Stimulated activated naive CD8-positive, alpha-beta T cell treated with anti-CD3 and anti-CD28 coated beads, Interleukin-15, amount 100 ng/mL, for 72 hours (primary cell): ENCODE measurements around the gene NSMCE4A.
"Not testable (repeated sequence)": the region's sequence is repeated elsewhere in the genome, so short reads cannot be mapped to it uniquely, and the experiment has no call there.

Experiments
- ATAC-seq: fragments of 150-1000 bp; cut with Tn5 transposase; 2 replicates; pipeline ENCODE4 v1.10.0; 2021; ENCODE audit warnings: mild to moderate bottlenecking, moderate library complexity
- DNase-seq, 2 donors: peaks; one replicate each; pipeline ENCODE4 v3.0.0; 2021 to 2022
- H3K27ac Mint-ChIP-seq, 2 donors: one replicate each; pipeline ENCODE4 v1.8.0; 2022; ENCODE audit warnings: mild to moderate bottlenecking in 2 of 2, mixed read lengths in 2 of 2, moderate library complexity in 2 of 2
- H3K27me3 Mint-ChIP-seq: one replicate; pipeline ENCODE4 v1.8.0; 2022; ENCODE audit warnings: mixed read lengths
- H3K4me1 Mint-ChIP-seq: one replicate; pipeline ENCODE4 v1.8.0; 2022; ENCODE audit warnings: mild to moderate bottlenecking, mixed read lengths
- H3K4me3 Mint-ChIP-seq, 2 donors: one replicate each; pipeline ENCODE4 v1.8.0; 2022; ENCODE audit warnings: mild to moderate bottlenecking in 2 of 2, mixed read lengths in 2 of 2, moderate library complexity in 1 of 2
- H3K9me3 Mint-ChIP-seq, 2 donors: one replicate each; pipeline ENCODE4 v1.8.0; 2022; ENCODE audit warnings: mixed read lengths in 2 of 2

NSMCE4A gene

GRCh38 chr10:121961456-121961855 lies 13.6 kb downstream of the NSMCE4A start:
- H3K4me3 Mint-ChIP-seq: no peak overlapping the region
- no peak for DNase-seq

GRCh38 chr10:121959671-121960070 lies 15.3 kb downstream of the NSMCE4A start:
- Mint-ChIP-seq H3K27ac (peak overlapping the region in 1 of 2 donors; percentile 83), H3K27me3 (no peaks in the 10 kb centered on the region)

More at GRCh38 chr10:121961456-121961855, 13.6 kb downstream of the NSMCE4A start:
- H3K4me1 Mint-ChIP-seq: peaks cover 4% of the 10 kb centered on the region
- H3K27ac Mint-ChIP-seq: no peak overlapping the region
- no peak for ATAC-seq
- no peaks in the 10 kb centered on the region for H3K27me3 Mint-ChIP-seq
- no peaks in the 10 kb centered on the region for H3K9me3 Mint-ChIP-seq

GRCh38 chr10:121956111-121957061 lies 18.6 kb downstream of the NSMCE4A start:
- no peaks in the 10 kb centered on the region for H3K27me3 Mint-ChIP-seq
- no peak for DNase-seq
- H3K4me3 Mint-ChIP-seq: no peak overlapping the region
- no peaks in the 10 kb centered on the region for H3K9me3 Mint-ChIP-seq
- H3K4me1 Mint-ChIP-seq: peaks cover 4% of the 10 kb centered on the region
- peak overlapping the region in 1 of 2 donors; percentile 14 for H3K27ac Mint-ChIP-seq
- ATAC-seq: no peak

More at GRCh38 chr10:121959671-121960070, 15.3 kb downstream of the NSMCE4A start:
- ATAC-seq: peak; percentile 43
- Mint-ChIP-seq H3K4me1 (peaks cover 4% of the 10 kb centered on the region), H3K4me3 (no peak overlapping the region), H3K9me3 (no peaks in the 10 kb centered on the region)
- DNase-seq: no peak

GRCh38 chr10:121952226-121952625 lies 22.8 kb downstream of the NSMCE4A start:
- ATAC-seq (no peak), DNase-seq (no peak)
- no peak overlapping the region for H3K4me3 Mint-ChIP-seq
- peaks cover 4% of the 10 kb centered on the region for H3K4me1 Mint-ChIP-seq
- no peaks in the 10 kb centered on the region for H3K9me3 Mint-ChIP-seq
- no peak overlapping the region for H3K27ac Mint-ChIP-seq
- no peaks in the 10 kb centered on the region for H3K27me3 Mint-ChIP-seq

GRCh38 chr10:121949451-121949850 lies 25.6 kb downstream of the NSMCE4A start:
- DNase-seq (no peak), ATAC-seq (no peak)
- H3K27me3 Mint-ChIP-seq: no peaks in the 10 kb centered on the region
- no peak overlapping the region for H3K4me3 Mint-ChIP-seq
- no peaks in the 10 kb centered on the region for H3K4me1 Mint-ChIP-seq
- no peak overlapping the region for H3K27ac Mint-ChIP-seq
- H3K9me3 Mint-ChIP-seq: no peaks in the 10 kb centered on the region

GRCh38 chr10:121949049-121949448 lies 26.0 kb downstream of the NSMCE4A start:
- Mint-ChIP-seq H3K27me3 (no peaks in the 10 kb centered on the region), H3K27ac (no peak overlapping the region)

GRCh38 chr10:121947343-121948330 lies 27.4 kb downstream of the NSMCE4A start:
- no peak for ATAC-seq
- no peaks in the 10 kb centered on the region for H3K4me1 Mint-ChIP-seq
- no peaks in the 10 kb centered on the region for H3K27me3 Mint-ChIP-seq
- no peak for DNase-seq
- H3K27ac Mint-ChIP-seq: peak overlapping the region in 1 of 2 donors; percentile 0
- no peaks in the 10 kb centered on the region for H3K9me3 Mint-ChIP-seq
- no peak overlapping the region for H3K4me3 Mint-ChIP-seq

More at GRCh38 chr10:121949049-121949448, 26.0 kb downstream of the NSMCE4A start:
- Mint-ChIP-seq H3K9me3 (no peaks in the 10 kb centered on the region), H3K4me3 (no peak overlapping the region), H3K4me1 (no peaks in the 10 kb centered on the region)
- no peak for DNase-seq
- no peak for ATAC-seq

- Mint-ChIP-seq H3K4me1 (no peaks in the 10 kb centered on the region), H3K4me3 (no peak overlapping the region), H3K9me3 (no peaks in the 10 kb centered on the region), H3K27ac (peak overlapping the region in 1 of 2 donors; percentile 38), H3K27me3 (peaks cover 16% of the 10 kb centered on the region)
- ATAC-seq (no peak), DNase-seq (no peak)
Observed at GRCh38 chr10:121942749-121943416, 32.1 kb downstream of the NSMCE4A start.

- Mint-ChIP-seq H3K4me1 (no peaks in the 10 kb centered on the region), H3K4me3 (no peak overlapping the region), H3K27ac (no peak overlapping the region), H3K27me3 (peaks cover 26% of the 10 kb centered on the region), H3K9me3 (no peaks in the 10 kb centered on the region)
- ATAC-seq (no peak), DNase-seq (no peak)
Observed at GRCh38 chr10:121941532-121941931, 33.5 kb downstream of the NSMCE4A start.

GRCh38 chr10:121936295-121936694 lies 38.7 kb downstream of the NSMCE4A start:
- ATAC-seq (no peak), DNase-seq (no peak)
- peaks cover 26% of the 10 kb centered on the region for H3K27me3 Mint-ChIP-seq
- H3K27ac Mint-ChIP-seq: no peak overlapping the region
- H3K4me1 Mint-ChIP-seq: no peaks in the 10 kb centered on the region
- no peak overlapping the region for H3K4me3 Mint-ChIP-seq
- H3K9me3 Mint-ChIP-seq: no peaks in the 10 kb centered on the region

- DNase-seq (no peak), ATAC-seq (no peak)
- Mint-ChIP-seq H3K9me3 (no peaks in the 10 kb centered on the region), H3K4me1 (no peaks in the 10 kb centered on the region), H3K27ac (no peak overlapping the region), H3K4me3 (no peak overlapping the region), H3K27me3 (peaks cover 26% of the 10 kb centered on the region)
Observed at GRCh38 chr10:121935702-121936101, 39.3 kb downstream of the NSMCE4A start.

- Mint-ChIP-seq H3K4me3 (peak overlapping the region in 1 of 2 donors; percentile 95), H3K4me1 (peaks cover 22% of the 10 kb centered on the region)
- H3K9me3 Mint-ChIP-seq, H3K27ac Mint-ChIP-seq, H3K27me3 Mint-ChIP-seq, ATAC-seq, DNase-seq: not testable (repeated sequence)
Observed at GRCh38 chr10:121930268-121931085, 44.5 kb downstream of the NSMCE4A start.

- H3K9me3 Mint-ChIP-seq, ATAC-seq, DNase-seq: not testable (repeated sequence)
Observed at GRCh38 chr10:121929585-121930267, 45.3 kb downstream of the NSMCE4A start.

GRCh38 chr10:121928528-121928884 lies 46.5 kb downstream of the NSMCE4A start:
- peak; percentile 2 for ATAC-seq
- Mint-ChIP-seq H3K27ac (peak overlapping the region; percentile 92 to 100), H3K4me3 (peak overlapping the region; percentile 94 to 95), H3K27me3 (no peaks in the 10 kb centered on the region), H3K4me1 (peaks cover 27% of the 10 kb centered on the region), H3K9me3 (no peaks in the 10 kb centered on the region)
- no peak for DNase-seq

More at GRCh38 chr10:121929585-121930267, 45.3 kb downstream of the NSMCE4A start:
- peak overlapping the region in 1 of 2 donors; percentile 35 for H3K27ac Mint-ChIP-seq
- peak overlapping the region in 1 of 2 donors; percentile 95 for H3K4me3 Mint-ChIP-seq
- H3K4me1 Mint-ChIP-seq: peaks cover 27% of the 10 kb centered on the region
- H3K27me3 Mint-ChIP-seq: not testable (repeated sequence)
